GM10266 (cell line): Measurements from ENCODE around the gene WNK3.

Source experiments
- DNase-seq: peaks from one replicate; pipeline ENCODE4 v3.0.0; 2012; ENCODE audit errors: extremely low spot score
- CTCF ChIP-seq: IDR thresholded peaks from 2 replicates; pipeline ENCODE4 v1.5.1; 2012; ENCODE audit warnings: mild to moderate bottlenecking, low read depth; ENCODE audit not compliant: control insufficient read depth, insufficient read depth; ENCODE audit errors: missing control alignments

The WNK3 gene

GRCh38 chrX:54171527-54172250 is 186.2 kb downstream of the WNK3 start:
- TF ChIP-seq CTCF: no peak
- no peak for DNase-seq

- no peak for DNase-seq
- no peak for TF ChIP-seq CTCF
These were observed 186.8 kb downstream of the WNK3 start for GRCh38 chrX:54171091-54171490.

GRCh38 chrX:54166915-54167314 is 190.9 kb downstream of the WNK3 start:
- TF ChIP-seq CTCF: no peak
- DNase-seq: no peak

GRCh38 chrX:54157561-54157960 is 200.3 kb downstream of the WNK3 start:
- TF ChIP-seq CTCF: no peak
- DNase-seq: no peak
